Endometrium (tissue), 2 donors: ENCODE data around the gene ALAD.
"Not testable (repeated sequence)": the region's sequence is repeated elsewhere in the genome, so short reads cannot be mapped to it uniquely, and the experiment has no call there.

Experiments
- FAIRE-seq: peaks from 2 replicates; lab custom pipeline; 2012; peaks lifted over from hg19 to GRCh38; lab: Jason Lieb, UNC
- donor health status: control.
- donor health status: control.

The ALAD gene

DNA sequence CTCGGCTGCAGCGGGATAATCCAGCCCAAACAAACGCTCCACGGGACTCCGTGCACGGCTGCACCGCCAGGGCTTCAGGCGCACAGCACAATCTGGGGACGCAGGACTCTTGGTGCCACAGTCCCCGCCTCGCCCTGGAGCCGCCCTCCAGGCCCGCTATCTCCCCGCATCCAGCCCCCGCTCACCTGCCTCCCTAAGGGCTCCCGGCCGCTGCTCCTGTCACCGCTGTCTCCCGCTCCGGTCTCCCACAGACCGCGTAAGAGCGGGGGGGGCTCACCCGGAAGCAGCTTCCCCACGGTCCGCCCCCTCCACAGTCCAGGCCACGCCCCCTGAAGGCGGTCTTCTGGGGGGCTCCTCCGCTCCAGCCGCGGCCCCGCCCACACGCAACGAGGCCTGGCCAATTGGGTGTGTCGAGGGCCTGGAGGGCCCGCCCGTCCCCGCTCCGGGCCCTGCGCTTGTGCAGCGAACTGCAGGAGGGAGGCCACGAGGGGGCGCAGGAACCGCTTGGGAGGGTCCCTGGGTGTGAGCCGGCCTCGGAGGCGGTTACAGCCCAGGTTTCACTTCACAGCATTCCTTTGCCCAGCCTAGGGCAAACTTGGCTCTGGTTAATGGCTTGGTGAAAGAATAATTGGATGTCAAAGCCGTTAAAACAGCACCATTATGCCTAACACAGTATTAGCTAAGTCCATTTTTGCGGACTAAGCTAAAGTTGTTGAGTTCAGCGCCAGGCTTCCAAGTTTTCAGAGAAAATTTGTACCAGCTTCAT lies at the start of gene ALAD:
ALAD (minus strand) TSS at position 258 of the 766 bp plus-strand sequence. CDS start 7,725 bp downstream, outside the sequence.
- peak; percentile 96 for FAIRE-seq

DNA sequence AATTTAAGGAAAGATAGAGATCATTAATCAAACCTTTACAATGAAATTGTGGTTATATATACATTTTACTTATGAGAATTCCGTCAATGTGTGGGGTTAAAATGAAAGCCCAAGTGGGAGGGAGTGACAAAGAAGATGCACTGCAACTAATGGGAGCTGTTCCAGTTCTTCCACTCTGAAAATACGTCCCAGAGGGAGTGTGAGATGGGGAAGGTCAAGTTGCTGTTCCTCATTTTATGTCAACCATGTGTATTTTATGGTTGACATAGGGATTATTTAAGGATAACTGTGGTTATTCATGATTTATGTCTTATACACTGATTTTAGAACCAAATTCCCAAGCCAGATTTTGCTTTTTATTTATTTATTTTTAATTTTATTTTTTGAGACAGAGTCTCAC lies 48.3 kb upstream of the ALAD start:
- no peak for FAIRE-seq

DNA sequence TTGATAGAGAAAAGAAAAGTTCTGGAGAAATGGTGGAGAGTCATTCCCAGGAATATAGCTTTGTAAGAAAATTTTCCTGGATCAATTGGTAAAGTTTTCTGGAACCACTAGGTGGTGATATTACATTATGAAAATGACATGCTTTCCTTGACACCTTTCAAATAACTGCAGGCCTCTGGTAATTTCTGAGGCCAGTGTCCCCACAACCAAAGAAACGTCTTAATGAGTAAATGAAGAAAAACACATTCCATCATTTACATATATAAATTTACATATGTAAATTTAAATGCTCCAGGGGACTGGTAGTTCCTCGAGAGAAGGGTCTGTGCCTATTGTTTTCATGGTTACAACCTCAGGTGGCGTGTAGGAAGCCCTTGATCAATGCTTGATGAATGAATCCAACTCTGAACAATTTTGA lies 45.2 kb upstream of the ALAD start:
- peak; percentile 92 for FAIRE-seq

DNA sequence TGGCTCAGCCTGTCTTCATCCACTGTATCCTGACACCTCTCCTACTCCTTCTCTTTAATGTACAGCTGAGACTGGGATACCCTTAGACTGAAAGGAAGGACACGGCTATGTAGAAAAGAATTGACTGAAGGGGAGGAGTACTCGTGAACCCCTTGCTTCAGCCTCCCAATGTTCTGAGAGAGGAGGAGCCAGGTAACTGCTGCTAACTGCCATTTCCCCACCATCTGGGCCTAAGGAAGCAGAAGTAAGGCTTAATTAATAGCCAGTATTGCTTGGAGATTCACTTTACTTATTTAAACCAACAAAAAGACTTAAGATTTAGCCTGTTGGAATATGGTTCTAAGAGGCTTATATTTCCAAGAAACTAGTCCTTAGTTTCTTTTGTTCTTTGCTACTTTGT lies 43.7 kb upstream of the ALAD start:
- no peak for FAIRE-seq

DNA sequence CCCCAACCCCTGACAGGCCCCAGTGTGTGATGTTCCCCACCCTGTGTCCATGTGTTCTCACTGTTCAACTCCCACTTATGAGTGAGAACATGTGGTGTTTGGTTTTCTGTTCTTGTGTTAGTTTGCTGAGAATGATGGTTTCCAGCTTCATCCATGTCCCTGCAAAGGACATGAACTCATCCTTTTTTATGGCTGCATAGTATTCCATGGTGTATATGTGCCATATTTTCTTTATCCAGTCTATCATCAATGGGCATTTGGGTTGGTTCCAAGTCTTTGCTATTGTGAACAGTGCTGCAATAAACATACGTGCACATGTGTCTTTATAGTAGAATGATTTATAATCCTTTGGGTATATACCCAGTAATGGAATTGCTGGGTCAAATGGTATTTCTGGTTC lies 36.6 kb upstream of the ALAD start:
- not testable (repeated sequence) for FAIRE-seq

DNA sequence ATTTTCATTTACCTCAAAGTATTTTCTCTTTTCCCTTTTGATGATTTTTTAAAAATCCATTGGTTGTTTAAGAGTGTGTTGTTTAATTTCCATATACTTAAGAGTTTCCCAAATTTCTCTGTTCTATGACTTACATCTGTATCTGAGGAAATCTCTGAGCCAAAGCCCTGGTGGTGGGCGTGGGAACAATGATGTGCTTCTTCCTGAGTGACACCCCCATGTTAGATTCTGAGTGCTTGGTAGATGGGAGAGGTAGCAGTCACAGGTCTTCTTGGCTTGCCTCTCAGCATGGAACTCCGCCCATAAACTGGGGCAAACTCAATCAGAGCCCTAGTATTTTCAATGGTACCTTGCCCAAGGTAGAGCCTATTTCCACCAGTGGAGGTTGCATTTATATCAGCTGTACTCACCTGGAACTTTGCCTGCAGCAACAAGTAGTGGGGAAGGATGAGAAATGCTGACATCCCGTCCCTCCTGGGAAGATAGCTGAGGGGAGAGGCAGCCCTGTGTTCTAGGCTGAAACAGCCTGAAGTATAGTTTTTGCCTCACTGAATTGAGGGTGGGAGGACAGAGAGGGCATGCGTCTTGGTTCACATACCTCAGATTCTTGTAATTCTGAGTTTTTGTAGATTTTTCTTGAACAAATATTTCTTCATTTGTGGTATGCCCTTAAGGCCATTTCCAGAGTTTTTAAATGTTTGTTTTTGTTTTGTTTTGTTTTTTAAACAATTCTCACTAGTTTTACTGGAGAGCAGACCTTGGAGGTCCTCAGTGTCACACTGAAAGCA lies 35.8 kb upstream of the ALAD start:
- no peak for FAIRE-seq

DNA sequence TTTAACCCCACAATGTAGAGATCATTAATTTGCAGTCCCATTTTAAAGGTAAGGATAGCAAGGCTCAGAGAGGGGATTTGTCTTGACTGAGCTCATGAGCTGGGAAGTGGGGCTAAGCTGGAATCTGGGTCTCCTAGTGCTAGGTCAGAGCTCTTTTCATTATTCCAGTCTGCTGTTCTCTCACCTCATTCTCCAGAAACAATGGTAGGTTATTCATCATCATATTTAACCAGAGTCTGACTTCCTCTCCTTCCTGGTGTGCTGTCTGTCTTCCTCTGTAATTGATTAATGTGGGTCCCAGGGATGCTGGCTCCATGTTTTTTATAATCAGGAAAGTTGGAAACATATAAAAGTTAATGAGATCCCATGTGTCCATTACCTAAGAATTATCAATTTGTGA lies 30.1 kb upstream of the ALAD start:
- no peak for FAIRE-seq

DNA sequence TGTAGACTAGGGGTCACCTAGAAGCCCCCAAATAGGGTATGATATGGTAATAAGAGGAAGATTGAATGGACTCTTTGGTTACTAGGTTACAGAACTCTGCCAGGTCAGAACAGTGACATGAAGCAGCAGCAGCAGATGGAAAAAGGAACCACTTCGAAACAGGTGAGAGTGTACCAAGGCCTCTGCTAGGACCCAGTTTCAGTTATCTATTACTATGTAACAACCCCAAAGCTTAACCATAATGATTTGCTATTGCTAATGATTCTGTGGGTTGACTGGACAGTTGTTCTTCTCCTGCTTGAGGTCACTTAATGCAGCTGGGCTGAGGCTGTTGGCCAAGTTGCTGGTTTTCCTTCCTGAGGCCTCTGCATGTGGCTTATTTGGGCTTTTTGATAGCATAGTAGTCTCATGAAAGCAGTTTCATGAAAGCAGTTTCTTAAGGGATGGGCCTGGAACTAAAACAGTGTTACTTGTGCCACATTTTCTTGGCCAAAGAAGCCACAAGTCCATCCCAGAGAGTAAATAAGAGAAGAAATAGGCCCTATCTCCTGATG lies 27.1 kb upstream of the ALAD start:
- no peak for FAIRE-seq

DNA sequence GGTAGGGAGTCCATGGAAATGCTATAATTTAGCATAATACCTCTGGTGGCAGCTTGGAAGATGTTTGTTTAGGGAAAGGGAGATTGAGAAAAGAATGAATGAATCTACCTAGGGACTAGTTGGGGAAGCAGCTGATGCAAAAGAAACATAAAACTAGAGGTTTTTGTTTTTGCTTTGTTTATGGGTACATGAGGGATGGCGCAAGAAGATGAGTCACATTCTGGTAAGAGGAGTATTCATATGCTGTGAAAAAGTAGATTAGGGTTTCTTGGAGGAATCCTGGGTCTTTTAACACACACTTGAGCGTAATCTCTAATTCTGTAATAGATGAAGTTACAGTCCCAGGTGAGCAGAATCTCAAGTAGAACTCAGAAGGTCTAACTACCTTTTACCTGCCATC lies 26.5 kb upstream of the ALAD start:
- FAIRE-seq: no peak

DNA sequence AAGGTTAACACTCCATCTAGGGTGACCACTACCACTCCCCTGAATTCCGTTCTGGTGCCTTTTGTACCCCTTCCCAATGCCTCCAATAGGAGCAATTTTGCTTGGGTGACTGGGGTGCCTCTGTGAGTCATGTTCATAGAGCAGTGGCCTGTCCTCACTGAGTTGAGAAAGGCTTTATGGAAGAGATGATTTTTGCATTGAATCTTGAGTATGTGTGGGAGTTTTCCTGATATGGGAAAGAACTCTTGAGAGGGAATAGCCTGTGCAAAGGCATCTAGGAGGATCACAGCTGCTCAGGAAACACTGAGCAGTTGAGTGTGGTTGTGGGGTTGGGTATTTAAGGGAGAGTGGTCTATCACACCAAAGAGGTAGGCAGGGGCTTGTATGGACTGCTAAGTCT lies 25.6 kb upstream of the ALAD start:
- no peak for FAIRE-seq

DNA sequence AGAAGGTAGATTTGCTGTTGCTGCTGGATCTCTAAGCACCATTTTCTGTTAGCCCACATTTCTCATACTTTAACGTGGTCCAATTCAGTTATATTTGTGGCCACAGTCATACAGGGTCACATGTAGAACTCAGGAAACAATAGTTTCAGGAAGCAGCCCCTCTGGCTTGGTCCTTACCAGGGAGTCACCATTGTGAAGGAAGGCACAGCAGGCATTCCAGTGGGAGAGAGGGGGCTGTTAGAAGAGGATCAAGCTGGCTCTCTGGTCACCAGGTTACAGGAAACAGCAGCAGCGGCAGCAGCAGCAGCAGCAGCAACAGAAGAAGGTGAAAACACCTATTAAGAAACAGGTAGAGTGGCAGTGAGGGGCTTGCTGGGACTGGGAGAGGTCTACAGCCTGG lies 24.0 kb upstream of the ALAD start:
- FAIRE-seq: no peak

DNA sequence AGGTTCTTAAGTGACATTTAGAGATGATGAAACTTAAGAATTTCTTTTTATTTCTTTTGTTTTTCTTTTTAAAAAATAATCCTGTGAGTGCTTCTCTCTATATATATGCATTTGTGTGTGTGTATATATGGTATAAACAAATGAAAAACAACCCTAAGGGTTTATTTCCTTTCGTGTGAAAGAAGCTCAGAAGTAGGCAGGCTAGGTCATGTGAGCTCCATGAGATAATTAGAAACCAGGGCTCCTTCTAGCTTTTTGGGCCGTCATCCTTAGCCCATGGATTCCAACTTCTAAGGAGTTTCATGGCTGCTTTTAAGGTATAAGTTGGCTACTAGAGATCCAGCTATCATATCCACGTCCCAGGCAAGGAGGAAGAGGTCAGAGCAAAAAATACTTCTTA lies 20.6 kb upstream of the ALAD start:
- FAIRE-seq: no peak

DNA sequence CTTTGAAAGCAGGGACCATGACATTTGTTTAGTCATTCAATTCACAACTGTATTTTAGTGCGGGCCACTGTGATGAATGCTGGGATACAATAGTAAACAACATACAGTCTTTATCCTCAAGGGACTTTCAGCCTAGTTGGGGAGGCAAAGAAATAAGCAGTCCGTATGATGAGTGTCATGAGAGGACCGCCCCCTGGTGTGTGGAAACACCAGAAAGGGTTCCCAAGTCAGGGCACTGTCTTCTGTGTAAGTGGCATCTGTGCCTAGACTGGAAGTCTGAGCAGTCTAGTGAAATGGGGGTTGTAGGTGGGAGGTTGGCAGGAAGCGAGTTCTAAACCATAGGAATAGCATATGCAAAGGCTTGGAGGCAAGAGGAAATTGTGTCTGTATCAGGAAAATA lies 16.3 kb upstream of the ALAD start:
- FAIRE-seq: no peak

DNA sequence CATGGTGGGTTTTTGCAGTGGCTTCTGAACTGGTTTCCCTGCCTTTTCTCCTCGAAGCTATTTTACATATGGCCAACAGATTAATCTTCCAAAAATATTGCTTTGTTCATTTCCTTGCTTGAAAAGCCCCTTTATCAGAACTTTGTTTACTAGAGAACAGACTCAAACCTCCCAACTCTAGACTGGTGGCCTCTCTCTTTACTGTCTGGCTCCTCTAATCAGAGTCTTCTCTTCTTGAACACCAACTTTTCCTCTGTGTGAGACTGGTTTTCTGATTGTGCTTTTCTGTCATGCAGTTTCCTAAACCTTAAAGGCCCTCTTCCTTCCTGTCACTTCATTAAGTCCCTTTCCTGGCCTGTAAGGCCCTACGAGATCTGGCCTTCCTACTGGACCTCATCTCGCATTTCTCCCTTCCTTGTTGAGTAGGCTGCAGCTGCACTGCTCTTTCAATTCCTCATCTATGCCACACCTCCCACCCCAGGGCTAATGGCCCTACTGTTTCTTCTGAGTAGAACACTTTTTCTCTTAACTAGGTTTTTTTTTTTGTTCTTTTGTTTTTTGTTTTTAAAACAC lies 15.2 kb upstream of the ALAD start:
- FAIRE-seq: no peak

DNA sequence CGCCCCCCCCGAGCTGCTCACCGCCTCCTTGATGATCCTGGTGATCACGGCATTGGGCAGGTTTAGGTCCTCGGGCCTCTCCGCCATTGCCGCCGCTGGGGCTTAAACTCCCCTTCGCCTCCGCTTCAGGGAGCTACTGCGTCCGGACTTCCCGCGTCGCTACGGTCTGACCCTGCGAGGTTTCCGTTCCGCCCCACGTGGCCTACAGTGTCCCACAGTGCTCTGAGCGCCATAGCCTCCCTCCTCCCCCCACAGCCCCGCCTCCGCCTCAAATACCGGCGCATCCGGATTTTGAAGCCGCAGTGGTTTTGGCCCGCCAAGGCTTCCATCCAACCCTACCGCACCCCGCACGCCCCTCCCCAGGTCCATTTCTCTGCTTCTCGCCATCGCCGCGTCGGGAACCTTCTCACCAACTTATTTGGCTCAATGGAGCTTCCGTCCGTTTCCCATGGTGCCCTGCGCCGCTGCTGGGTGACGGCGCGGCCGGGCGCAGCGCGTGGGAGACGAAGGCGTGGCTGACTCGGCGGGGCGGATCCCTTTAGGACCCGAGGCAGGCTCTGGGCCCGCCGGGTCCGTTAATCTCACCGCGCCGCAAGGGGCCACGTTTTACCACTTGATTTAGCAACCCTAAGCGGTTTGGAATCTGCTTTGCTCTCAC lies 9.3 kb upstream of the ALAD start, which contains the start of the genes C9orf43 and POLE3:
C9orf43 (plus strand) TSS at position 541 of the 658 bp plus-strand sequence. CDS start 2,747 bp downstream, outside the sequence.
POLE3 (minus strand) TSS at position 469 of the 658 bp plus-strand sequence; CDS start at position 87, 382 bp downstream.
- FAIRE-seq: peak; percentile 8

DNA sequence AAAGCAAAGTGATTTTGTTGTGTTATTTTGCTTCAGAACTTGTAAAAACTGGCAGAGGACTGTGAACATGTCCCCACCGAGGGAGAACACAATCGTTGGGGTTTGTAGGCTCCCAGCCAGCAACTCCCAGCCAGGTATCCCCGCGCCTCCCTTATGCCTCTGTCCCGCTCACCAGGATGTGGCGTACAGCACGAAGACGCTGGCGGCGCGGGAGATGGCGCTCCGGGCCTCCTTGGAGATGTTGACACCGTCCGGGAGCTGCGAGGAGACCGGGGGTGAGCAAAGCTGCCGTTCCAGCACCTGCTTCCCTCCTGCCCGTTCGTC lies 8.8 kb upstream of the ALAD start:
- no peak for FAIRE-seq

DNA sequence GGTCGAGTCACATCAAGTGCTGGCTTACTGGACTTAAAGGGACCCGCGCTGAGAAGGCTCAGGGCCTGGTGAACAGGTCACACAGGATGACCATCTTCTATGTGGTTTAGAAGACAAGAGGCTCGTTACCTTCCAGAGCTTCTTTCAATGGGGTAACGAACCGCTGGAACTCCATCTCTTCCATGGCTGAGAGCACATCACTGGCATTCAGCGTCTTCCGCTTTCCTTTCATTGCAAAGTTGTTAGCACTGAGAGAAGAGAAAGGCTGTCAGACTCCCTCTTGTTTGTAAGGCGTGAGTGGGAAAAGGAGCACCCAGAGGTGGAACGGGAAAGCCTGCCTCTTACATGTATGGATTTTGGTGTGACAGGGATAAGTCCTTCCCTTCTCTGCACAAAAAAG lies 8.4 kb upstream of the ALAD start:
- FAIRE-seq: no peak

DNA sequence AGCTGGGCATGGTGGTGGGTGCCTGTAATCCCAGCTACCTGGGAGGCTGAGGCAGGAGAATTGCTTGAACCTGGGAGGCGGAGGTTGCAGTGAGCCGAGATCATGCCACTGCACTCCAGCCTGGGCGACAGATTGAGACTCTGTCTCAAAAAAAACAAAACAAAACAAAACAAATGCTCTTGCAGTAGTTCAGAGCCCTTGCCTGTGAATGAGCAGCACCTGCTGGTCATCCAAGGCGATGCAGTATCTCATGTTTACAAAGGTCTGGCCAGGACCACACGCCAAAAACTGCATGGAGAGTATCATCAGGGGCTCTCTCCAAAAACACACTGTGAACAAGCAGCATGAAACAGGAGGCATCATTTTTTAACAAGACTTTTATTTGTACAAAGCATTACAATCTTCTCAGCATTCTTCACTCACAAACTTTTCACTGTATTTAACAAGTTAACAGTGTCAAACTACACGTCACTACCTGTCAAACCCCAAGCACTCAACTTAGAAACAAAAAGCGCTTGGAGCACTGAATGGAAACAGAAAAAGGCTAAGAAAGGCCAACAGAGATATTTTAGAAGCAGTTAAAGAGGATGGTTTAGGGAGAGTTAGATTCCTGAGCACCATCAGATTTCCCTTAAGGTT lies 5.9 kb upstream of the ALAD start:
- not testable (repeated sequence) for FAIRE-seq

DNA sequence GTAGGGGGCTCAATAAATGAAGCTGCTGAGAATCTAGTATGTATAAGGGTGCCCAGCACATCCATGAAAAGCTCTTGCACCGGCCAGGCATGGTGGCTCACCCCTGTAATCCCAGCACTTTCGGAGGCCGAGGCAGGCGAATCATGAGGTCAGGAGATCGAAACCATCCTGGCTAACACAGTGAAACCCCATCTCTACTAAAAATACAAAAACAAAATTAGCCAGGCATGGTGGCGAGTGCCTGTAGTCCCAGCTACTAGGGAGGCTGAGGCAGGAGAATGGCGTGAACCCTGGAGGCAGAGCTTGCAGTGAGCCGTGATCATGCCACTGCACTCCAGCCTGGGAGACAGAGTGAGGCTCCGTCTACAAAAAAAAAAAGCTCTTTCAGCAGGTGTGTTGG lies 5.3 kb upstream of the ALAD start:
- FAIRE-seq: not testable (repeated sequence)

DNA sequence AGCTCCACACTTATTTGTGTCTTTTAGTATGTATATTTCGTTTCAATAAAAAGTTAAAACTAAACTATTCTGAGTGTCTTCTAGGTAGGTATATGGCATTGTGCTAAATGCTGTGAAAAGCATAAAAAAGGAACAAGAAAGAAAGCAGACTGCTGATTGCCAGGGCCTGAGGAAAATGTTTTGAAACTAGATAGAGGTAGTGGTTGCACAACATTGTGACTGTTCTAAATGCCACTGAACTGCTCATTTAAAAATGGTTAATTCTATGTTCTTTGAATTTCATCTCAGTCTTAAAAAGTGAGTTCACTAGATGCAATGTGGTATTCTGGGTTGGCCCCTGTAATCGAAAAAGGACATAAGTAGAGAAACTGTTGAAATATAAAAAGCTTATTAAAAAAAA lies 2.6 kb upstream of the ALAD start:
- FAIRE-seq: no peak

DNA sequence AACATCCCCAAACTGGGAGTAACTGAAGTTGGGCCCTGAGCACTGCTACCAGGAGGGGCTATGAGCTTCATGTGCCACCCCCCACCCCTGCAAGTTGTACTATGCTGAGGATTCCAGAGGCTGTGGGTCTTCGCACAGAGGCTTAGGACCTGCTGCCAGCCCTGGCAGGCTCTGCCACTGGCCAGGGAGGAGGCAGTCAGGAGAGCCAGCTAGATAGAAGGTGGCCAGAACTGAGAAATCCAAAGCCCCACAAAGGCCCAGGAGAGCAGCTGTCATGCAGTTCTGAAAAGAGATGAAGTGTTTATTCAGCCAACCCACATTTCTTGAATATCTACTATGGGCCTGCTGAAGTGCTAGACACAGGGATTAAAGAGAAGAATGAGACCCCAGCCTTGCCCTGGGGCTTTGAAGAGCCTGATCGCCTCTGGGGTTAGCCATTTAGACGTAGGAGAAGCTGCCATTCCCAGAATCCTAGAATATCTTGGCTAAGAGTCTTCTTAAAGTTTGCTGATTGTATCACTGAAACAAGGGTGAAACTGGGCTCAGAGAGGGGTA lies 1.4 kb downstream of the ALAD start:
- no peak for FAIRE-seq
